Stimulated activated naive CD4-positive, alpha-beta T cell (primary cell): ENCODE results near the gene SHISA7.
A peak's percentile ranks its signal among the peaks of the same experiment; 100 is the strongest.

Experiments used
- DNase-seq, 6 experiments: peaks; one replicate each; lab custom pipeline; 2025; lab: John Stamatoyannopoulos, UW

Gene SHISA7

DNA sequence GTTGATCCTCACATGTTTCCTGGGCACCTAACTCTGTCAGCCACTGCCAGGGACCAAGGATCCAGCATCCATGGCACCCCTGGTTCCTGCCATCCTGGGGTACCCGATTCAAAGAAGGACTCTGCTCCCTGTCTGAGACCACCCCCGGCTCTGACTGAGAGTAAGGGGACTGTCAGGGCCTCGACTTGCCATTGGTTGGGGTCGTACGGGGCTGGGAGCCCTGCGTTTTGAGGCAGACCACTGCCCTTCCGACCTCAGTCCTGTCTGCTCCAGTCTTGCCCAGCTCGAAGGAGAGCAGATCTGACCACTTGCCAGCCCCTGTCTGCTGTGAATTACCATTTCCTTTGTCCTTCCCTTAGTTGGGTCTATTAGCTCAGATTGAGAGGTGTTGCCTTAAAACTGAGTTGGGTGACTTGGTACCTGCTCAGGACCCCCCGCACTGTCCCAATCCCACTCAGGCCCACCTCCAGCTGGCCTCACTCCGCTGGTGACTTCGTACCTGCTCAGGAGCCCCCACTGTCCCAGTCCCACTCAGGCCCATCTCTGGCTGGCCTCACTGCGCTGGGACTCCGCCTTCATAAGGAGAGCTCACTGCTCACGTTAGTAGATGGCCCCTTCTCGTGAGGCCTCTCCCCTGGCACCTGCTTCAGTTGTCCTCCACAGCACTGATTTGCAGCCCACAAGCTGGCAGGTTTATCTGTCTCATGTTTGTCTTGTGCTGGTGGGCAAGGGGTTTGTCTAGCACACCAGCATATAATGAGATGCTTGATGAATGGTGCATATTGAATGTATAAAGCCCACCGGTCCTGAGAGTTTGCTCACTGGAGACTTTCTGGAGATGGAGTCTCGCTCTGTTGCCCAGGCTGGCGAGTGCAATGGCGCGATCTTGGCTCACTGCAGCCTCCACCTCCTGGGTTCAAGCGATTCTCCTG lies 53.4 kb downstream of the SHISA7 start:
- no peak for DNase-seq

DNA sequence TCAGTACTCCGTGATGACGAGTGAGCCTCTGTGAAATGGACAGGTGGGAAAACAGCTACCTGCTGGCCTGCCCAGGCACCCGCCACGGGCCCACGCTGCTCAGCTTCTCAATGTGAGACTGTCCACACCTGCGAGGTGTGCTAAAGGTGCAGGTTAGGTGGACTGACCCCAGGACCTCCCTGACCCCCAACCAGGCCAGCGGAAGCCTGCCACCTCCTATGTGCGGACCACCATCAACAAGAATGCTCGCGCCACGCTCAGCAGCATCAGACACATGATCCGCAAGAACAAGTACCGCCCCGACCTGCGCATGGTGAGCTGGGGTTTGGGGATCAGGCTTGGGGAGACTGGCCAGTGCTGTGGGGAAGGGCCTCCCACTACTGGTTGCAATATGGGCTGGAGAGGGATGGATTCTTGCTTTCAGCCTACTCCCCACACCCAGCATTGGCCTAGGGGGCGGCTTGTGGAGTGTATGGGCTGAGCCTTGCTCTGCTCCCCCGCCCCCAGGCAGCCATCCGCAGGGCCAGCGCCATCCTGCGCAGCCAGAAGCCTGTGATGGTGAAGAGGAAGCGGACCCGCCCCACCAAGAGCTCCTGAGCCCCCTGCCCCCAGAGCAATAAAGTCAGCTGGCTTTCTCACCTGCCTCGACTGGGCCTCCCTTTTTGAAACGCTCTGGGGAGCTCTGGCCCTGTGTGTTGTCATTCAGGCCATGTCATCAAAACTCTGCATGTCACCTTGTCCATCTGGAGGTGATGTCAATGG lies 55.2 kb downstream of the SHISA7 start:
- DNase-seq, result no peak

DNA sequence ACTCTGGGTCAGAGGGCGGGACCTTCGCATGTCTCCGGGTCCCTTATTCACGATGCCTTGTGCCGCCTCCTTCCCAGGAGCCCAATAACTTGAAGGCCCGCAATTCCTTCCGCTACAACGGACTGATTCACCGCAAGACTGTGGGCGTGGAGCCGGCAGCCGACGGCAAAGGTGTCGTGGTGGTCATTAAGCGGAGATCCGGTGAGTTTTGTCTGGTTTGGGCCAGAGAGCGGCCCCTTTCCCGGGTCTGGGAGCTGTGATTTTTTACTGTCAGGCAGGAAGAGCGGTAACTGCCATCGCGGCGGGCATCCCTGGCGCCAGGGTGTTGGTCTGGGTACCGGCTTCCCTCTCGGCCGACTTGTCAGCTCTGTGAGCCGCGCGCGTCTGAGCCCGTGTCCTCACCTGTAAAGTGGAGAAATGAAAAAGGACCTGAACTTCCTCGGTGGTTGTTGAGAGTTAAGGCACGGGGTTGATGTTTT lies 56.6 kb downstream of the SHISA7 start:
- DNase-seq, result no peak

DNA sequence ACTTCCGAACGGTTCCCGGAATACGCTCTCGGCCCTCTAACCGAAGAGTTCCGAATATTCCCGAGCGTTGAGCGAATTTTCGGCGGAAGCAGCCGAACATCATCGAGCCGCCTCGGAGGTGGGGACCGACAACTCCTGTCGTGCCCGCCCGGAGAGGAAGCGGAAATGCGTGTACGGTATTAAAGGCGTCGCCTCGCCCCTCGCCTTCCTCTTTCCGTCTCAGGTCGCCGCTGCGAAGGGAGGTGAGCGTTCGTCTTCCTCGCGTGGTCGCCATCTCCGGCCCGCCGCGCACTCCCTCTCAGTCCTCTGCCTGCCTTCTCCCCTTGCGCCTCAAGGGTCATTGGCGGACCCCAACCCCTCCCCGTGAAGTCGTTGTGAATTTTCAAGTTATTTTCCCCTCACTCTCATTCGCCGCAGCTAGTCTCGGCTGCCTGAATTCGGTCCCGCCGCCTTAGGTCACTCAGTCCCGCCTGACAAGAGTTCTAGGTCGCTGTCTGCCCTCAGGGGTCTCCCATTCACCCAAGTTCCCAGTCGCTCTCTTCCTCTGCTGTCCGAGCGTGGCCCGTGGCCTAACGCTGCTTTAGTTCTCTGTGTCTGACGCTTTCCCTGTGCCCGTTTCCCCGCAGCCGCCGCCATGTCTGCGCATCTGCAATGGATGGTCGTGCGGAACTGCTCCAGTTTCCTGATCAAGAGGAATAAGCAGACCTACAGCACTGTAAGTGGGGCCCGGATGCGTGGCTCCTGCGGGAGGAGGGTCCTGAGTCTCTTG lies 57.2 kb downstream of the SHISA7 start, which contains the start of gene RPL28:
TSS of gene RPL28 (plus strand) at position 209 of the 769 bp plus-strand sequence. CDS start at position 635, 426 bp downstream.
- DNase-seq, result peak; percentile 97 to 100 (median 98)

DNA sequence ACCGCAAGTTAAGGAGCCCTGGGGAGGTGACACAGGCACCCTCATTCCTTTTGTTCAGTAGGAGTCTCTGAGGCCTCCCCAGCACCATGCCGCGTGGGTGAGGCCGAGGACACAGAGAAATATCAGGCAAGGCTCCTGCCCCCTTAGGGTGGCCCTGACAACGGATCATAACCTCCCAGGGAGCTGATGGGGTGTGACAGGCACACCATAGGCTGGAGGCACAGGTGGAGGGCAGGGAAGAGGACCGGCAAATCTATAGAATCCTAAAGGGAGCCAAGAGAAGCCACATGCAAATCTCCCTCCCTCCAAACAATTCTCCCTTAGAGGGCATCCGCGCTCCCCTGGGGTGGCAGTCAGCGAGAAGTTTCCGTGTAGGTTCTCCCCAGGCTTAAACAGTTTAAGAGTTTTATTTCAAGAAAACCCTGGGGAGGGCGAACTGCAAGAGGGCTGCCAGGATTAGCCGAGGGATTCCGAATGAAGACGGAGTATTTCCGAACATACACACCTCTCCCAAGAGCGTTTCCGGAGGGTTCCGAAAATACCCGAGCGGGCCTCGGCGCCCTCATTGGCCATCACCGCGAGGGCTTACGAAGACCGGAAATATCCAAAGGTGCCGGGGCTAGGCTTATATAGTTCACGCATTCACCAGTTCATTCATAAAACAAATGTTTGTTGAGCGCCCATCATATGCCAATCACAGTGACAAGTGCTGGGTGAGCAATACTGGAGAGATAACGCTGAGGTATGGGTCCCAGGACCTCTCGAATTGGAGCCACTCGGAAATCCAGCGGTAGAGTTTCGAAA lies 58.0 kb downstream of the SHISA7 start:
- DNase-seq, result peak; percentile 87 to 100 (median 98)

DNA sequence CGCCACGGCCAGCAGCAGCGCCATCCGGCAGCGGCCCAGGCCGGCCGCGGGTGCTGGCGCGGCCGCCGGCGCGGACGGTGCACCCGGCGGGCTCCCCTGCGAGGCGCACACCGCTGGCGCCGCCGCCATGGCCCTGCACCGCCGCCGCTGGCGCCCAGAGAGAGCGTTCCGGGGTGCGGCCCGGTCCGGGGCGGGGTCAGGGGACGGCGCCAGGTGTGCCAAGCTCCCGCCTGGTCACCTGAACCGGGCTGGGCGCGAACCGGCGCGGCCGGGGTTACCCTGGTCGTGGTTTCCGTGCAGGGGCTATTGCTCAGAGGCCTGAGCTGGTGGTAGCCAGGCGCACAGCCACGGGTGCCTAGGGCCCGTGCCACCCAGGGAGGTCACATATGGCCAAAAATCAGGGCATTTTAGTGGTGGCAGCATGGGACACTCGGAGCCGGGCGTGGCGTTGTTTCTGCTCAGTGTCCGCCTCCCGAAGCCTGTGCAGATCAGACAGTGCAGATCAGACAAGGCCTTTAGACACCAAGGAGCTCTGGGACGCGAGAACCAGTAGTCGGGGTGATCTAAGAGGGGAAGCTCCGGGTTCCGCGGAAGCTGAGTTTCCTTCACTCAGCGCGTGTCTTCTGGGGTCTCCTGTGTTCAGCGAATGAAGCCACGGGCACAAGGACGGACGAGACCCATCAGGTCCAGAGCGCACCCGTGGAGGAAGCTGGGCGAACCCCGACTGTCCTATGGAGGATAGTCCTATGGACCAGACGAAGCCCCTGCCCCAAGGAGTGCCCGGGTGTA lies 58.8 kb downstream of the SHISA7 start, which contains the start of gene TMEM238:
TSS of gene TMEM238 (minus strand) at position 162 of the 789 bp plus-strand sequence. CDS start at position 129, 33 bp downstream.
- DNase-seq, result peak in 5 of 6 experiments; percentile 31 to 63 (median 48)

DNA sequence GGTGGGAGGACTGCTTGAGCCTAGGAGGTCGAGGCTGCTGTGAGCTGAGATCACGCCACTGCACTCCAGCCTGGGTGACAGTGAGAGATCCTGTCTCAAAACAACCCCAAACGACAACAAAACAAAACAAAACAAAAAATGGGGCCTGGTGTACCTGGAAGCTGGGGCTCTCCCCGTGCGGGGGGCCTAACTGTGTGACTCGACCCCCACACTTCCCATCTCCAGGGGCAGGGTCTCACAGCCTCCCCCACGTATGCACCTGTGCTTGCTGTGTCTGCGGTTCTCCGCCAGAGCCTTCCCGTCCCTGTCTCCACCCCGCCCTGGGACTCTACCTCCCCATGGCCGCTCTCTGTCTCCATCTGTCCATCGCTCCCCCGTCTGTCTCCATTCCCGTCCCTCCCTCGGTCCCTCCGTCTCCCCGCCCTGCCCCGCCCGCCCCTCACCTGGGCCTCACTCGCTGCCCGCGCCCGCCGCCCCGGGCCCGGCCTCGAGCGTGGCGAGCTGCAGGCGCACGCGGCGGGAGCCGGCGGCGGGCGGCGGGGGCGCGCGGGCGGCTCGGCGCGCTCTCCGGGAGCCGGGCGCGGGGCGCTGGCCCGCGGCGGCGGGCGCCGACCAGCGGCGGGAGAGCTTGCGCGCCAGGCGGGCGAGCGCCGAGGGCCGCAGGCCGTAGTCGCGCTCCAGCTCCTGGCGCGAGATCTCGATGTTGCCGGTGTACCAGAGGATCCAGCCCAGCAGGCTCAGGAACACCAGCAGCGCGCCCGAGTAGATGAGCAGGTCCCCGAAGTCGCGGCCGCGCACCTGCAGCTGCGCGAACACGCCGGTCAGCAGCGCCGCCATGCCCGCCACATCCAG lies 59.6 kb downstream of the SHISA7 start:
- peak in 4 of 6 experiments; percentile 33 to 63 (median 55) for DNase-seq

DNA sequence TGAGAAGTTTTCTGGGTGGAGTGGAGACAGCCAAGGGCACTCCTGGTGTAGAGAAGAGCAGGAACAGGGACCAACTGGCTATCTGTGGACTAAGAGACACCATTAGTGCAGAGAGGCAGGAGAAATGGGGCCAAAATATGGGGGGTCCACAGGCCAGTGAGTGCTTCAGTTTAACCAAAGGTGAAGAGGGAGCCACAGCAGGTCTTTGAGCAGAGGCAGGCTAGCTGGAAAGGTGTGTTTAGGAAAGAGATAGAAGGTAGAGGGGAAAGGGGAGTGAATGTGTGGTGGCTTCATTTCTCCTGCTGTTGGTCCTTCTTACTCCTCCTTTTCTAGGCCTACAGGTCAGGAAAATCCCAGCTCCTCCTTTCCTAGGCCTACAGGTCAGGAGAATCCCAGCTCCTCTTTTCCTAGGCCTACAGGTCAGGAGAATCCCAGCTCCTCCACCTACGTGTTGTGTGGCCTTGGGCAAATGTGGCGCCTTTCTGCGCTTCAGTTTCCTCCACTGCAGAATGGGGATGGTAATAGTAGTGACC lies 60.5 kb downstream of the SHISA7 start:
- no peak for DNase-seq

DNA sequence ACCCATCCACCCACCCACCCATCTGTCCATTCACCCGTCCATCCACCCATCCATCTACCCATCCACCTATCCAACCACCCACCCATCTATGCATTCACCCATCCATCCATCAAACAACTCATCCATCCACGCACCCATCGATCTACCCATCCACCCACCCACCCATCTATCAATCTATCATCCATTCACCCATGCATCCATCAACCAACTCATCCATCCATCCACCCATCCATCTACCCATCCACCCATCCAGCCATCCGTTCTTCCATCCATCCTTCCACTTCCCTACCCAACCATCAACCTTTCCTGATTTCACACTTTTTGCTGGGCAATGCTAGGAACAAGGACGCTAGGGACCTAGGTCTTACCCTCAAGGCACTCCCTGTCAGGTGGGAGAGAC lies 61.1 kb downstream of the SHISA7 start:
- DNase-seq, result no peak

DNA sequence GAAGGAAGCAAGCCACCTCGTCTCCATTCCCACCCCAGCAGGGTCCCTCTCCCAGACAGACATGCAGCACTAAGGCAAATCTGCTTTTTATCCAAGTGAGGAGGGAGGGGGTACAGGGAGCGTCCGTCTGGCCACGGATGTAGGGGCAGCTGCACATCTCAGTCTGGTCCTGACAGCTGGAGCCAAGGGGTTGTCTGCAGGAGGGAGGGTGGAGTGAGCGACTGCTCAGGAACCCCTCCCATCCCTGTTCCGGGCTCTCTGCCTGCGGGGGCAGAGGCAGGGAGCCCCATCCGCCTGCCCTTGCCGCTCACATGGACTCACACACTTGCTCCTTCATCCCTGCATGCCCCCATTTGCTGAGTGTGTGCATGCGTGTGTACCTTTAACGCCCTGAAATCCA lies 63.9 kb downstream of the SHISA7 start:
- DNase-seq, result no peak
